Activated naive CD4-positive, alpha-beta T cell treated with anti-CD3 and anti-CD28 coated beads, Interleukin-2, amount 50 U/mL, for 16 hours (primary cell): ENCODE results near the gene ARMH4.

ENCODE experiments used
- DNase-seq: peaks from one replicate; pipeline ENCODE4 v3.0.0-alpha.2; 2020

ARMH4 gene

DNA sequence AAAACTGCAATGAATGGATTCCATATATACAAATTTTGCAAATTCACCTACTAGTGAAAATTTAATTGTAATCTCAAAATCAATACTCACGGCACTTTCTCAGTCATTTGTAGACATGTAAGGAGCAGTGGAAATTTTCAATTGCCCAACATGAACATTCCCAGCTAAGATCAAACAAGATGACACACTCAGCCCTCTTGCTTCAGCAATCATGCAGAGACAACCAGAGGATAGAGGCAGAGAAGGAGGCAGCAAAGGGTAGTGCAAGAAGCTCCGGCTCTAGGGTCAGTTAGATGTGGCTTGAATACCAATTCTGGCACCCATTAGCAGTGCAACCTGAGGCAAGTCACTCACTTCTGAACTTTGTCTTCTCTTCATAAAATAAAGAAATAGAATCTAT, 194.6 kb downstream of the ARMH4 start:
- DNase-seq = no peak
